GM10847 (cell line): ENCODE measurements around the gene CAPN13.

Experiments used
- POLR2A ChIP-seq: IDR thresholded peaks from 2 replicates; pipeline ENCODE4 v1.6.1; 2011; ENCODE audit not compliant: insufficient read length; ENCODE audit errors: extremely low read depth

Gene CAPN13

DNA sequence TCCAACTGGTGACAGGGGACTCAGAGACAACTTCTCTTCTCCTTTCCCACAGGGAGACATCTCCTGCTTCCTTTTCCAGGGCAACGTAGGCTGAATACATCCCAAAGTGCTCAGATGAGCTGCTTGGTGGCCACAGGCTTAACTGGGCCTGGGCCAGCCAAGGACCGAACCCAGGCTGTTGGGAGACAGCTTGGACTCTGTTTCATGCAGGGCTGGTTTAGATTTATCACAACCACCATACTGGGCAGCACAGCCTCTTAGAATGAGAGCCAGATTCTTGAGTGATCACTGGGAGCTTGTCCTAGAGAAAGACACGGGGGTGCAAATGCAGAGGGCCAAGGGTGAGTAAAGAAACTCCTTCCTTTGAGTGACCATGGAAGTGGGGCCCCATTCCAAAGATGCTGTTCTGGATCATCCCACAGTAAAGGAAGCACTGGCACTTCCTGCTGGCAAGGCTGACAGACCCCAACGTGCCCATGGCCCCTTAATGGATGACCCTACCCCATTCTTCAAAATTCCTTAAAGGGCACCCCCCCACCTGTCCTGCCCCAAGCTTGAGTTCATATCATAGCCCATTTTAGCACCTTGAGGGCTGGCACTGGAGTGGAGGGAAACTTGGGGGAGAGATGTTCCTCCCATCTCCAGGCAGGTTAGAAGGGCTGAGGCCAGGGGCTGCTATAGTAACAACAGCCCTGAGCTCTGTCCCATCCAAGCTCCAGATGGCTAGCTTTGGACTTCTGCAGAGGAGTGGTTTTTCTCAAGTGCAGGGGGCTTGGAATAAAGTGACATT lies 84.1 kb downstream of the CAPN13 start:
- no peak for TF ChIP-seq POLR2A

DNA sequence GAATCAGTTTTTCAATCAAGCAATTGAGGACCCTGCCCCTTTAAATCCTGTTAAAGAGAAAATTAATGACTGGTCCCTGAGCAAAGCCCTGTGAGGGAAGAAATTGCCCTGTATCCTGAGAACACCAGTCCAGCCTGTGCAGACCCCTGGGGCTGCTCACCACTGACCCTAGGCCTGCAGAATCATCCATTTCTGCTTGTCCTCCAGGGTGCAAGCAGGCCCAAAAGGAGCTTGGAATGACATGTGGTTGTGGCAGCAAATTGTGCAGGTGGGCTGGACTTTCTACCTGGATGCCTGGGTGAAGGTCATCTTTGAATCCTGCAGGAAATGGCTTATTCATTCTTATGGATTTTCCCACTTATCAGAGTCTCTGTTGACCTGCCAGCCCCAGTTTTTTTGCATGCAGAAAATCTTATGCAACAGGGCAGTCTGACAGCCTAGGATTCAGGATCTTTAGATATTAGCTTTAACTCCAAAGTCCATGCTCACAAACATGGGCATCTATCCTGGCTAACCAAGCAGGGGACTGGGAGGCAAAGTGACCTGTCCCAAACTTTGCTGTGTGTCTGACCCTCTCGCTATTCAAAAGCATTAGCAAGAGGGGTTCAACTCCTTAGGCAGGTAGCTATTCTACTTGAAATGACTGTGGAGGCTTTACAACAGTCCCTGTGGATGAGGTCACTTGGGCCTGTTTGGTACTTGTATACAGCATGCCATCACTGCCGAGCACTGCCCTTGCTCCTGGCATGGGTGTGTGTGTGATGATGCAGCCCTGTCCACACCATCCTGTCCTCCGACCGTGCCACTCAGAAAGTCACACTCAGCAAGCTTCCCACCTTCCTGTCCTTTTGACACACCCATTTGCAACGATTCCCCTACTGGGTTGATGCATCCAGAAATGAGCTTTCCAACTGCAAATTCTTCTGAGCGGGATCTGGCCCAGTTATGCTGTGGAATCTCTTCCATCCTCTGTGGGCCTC lies 85.3 kb downstream of the CAPN13 start:
- TF ChIP-seq POLR2A: no peak

DNA sequence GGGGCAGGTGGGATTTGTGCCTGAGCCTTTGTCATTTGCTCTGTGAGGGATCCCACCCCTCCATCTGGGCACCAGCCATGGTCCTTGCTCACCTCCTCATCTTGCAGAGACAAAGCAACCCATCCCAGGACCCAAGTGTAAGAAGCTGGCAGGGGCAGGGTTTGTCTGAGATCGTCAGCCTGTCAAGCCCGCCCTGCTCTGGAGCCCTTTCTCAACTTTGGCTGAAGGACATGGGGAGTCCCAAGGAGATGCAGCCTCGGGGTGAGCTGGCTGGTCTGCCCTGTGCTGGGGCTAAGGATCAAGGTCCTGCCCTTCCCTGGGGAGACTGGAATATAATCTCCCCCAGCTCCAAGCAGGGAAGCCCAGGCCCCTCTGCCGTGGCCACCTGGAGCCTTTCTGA lies 86.0 kb downstream of the CAPN13 start:
- no peak for TF ChIP-seq POLR2A

DNA sequence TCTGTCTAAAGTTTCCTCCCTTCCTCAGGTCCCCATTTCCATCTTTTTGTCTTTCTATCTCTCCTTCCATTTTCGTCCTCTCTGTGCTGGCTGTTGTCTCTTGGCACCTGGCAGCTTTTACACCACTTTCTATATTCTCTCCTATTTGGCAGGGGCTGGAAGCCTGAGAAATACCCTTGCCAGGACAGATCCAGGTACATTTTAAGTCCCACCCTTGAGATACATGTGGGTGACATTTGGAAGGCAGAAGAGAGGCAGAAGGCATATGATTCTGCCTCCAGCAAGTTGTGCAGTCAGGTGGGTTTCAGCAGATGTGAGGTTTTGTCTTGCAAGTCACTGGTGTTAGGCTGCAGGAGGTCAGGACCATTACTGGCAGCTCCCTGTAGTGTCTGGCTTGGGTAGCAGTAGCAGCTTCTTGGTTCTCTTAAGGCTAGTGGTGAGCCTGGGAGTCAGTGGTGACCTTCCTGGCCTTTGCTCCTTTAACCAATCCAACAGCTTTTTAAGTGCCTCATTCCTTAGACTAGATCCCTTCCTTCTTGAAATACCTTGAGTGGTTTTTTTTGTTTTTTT lies 90.1 kb downstream of the CAPN13 start:
- no peak for TF ChIP-seq POLR2A

DNA sequence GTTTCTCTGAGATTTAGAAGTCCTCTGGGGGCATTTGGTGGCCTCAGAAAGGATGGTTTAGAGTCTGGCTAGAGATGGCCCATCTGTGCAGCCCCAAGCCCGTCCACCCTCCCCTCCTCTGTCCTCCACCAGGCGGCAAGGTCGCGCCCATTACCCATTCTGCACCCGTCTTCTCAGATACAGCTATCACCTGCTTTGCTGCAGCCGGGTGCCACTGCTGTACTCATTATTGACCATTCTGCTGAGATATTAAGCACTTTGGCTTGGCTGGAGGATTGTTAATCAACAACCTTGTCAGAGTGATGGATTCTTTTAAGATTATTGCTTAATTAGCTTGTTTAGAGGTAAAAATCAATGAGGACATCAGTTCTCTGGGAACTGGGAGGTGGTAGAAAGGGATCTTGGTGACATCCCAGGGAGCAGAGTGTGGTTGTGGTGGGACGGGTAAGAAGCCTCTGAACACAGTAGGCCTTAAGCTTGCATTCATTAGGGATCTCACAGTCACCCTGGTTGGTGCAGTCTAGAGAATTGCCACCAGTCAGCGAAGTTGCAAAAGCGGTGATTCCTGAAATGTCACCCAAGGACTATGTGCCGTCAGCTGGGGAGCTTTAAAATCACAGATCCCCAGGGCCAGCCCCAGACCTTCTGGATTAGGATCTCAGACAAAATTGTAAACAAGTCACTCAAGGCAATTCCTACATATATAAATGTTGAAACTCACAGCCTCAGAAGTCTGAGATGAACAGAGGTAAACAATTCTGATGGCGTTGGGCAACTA lies 90.9 kb downstream of the CAPN13 start:
- no peak for TF ChIP-seq POLR2A

DNA sequence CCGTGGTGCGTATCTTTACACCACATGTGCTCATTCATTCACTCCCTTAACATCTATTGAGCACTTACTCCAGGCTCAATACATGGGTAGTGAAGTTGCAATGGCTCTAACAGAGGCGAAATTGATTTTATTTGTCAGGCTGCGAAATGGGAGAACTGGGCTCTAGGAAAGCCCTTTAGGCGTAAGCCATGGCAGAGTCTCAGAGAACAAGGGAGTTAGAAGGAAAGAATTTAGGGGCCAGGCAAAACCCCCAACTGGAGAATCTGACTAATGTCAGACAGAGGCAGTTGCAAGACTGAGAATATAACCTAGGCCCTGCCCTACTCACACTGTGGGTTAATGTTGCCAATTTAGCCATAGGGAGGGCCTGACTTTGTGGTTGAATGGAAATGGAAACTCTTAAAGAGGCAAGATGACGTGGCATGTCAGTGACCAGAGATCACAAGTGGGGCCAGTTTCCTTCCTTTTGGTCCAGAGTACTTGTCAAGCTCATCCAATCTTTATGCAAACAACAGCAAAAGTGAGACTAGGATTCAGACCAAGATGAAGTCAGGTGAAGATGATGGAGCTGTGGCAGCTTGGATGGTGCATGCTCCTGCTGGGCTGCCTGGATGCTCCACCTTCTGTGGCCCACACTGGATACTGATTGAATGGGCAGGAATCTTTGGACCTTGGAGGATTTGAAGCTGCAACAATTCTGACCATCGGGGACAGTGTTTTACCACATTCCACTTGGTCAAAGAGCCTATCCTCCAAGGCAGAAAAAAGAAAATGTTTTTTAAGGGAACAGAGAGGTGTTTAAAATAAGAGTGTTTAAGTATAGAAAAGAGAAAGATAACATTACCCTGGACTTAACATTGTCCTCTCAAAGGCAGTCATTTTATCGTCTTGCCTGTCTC lies 92.2 kb downstream of the CAPN13 start:
- TF ChIP-seq POLR2A: no peak

DNA sequence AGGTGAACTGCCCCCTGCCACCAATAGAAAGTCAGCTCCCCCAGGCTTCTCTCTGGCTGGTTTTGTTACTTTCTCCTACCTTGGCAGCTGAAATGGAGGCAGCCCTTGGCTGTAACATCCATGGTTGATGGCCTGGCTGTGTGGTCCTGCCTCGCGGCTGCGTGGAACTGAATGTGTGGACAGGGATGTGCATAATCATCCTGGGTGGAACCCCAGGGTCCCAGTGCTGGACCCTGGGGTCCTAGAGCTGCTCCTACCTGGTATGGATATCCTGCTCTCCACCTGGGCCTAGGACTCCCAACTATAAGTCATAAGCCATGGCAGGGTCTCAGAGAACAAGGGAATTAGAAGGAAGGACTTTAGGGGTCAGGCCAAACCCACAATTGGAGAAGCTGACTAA lies 93.5 kb downstream of the CAPN13 start:
- TF ChIP-seq POLR2A: no peak

DNA sequence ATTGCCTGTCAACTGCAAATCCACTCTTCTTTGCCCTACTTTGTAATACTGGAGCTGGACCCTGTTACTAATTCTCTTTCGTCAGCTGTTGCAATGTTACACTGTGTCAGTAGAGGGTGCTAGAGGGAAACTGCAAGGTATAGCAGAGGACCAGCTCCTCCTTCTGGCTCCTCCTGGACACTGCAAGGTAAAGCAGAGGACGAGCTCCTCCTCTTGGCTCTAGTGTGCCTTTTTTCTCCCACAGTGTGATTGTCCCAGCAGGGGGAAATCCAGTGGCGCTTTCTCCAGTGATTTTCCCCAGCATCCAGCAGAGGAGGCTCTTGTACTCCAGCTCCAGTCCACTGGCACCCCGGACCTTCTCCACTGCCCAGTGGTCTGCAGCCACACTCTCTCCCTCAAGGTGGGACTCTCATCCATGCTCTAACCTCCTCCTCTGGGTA lies 95.6 kb downstream of the CAPN13 start:
- TF ChIP-seq POLR2A: no peak

DNA sequence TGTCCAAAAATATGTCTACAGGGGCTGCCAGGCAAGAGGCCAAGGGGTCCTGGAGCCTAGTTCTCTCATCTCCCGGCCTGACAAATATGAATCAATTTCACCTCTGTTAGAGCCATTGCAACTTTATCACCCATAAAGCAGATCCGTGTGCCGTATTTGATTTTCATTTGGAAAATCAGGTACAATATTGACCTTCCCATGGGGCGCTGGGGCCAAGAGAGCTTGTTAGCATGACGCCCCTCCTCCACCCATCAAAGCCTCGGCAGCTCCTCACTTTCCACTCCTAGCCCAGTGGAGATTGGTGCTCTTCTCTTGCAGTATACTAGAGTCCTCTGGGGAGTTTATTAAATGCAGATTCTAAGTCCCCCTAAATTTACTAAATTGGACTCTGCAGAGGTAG lies 96.8 kb downstream of the CAPN13 start:
- TF ChIP-seq POLR2A: no peak

DNA sequence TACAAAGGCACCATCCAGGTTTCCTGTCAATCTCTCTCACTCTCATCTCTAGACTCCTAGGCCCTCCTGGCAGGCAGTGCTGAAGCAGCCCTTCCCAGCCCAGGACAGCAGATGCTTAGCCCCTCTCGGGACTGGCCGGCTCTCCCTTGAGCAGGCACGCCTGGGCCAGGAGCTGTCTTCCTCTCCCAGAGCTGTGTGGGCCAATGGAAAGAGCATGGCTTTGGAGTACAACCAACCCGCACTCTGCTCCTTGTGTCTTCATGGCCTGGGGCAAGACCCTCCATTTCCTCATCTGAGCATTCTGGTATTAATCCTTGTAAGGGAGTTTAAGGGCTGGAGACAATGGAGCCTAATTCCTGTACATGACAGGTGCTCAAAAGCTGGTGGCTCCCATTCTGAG lies 97.2 kb downstream of the CAPN13 start:
- TF ChIP-seq POLR2A: no peak

DNA sequence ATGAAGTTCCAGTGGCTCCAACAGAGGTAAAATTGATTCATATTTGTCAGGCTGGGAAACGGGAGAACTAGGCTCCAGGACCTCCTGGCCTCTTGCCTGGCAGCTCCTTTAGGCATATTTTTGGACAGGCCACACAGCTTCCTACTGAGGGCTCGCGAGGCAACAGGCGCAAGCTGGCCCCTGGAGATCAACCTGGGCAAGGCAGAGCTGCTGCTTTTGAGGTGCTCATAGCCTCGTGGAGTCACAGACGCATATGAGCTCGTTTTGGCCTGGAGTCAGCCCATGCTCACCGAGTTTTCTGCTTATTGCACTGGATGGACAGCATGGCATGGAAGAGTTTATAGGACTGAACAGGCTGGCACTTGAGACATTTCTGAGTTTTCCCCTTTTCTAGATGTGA lies 97.7 kb downstream of the CAPN13 start:
- TF ChIP-seq POLR2A: no peak

DNA sequence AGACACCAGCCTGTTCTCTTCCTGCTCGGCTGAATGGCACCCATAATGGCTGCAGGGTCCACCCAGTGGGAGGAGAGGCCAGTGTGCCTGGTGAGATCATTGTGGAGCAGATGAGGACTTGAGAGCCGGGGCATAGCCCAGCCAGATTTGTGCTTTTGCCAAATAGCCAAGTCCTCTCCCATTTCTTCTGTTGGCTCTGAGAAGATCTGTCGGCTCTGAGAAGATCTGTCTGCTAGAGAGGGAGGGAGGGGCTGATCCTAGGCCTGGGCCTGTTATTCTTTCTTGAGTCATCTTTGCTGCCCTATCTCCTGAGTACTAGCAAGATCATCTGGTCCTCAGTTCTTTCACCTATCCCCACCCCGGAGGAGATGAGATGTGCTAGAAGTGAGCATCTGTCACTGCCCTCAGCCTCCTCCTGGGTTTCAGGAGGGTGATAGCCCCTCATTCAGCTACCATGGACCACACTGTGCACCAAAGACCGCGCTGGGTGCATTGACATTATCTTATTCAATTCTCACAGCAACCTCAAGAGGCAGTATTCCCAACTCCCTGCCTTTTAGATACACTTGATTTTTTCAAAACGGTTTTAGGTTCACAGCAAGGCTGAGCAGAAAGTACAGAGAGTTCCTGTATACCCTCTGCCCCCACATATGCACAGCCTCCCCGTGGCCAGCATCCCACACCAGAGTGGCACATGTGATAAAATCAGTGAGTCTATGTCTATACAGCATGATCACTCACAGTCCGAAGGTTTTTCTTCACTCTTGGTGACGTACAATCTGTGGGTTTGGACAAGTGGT lies 98.6 kb downstream of the CAPN13 start:
- TF ChIP-seq POLR2A: no peak

DNA sequence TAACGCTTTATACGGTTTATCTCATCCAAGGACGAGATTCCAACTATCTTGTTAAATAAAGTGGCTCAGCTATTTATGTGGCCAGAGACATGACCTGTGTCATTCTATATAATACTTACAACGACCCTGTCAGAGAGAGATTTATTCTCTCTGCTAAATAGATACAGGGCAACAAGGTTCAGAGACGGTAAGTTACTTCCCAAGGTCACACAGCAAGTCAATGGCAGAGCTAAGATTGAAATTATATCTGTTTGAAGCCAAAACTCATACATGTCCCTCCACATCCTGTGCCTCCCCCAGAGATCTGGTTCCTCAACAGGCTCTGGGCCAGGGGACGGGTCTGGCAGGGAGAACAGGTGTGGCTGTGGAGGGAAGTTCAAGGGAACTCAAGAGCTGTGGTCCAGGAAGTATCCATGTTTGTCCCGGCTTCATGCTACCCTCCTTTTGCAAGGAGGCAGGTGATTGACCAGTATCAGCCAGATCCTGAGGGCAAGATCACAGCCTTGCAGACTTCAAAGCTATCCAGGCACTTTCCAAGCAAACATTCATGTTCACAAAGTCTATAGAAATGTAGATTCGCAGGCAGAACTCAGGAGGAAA lies 99.8 kb downstream of the CAPN13 start:
- TF ChIP-seq POLR2A: no peak
